ENCODE data around the gene LAMA3.

- no peak for TF ChIP-seq POLR2AphosphoS5 (IDR thresholded peaks at IDR 0.05; ENCODE audit: low read depth)
- TF ChIP-seq, protein P1, sequence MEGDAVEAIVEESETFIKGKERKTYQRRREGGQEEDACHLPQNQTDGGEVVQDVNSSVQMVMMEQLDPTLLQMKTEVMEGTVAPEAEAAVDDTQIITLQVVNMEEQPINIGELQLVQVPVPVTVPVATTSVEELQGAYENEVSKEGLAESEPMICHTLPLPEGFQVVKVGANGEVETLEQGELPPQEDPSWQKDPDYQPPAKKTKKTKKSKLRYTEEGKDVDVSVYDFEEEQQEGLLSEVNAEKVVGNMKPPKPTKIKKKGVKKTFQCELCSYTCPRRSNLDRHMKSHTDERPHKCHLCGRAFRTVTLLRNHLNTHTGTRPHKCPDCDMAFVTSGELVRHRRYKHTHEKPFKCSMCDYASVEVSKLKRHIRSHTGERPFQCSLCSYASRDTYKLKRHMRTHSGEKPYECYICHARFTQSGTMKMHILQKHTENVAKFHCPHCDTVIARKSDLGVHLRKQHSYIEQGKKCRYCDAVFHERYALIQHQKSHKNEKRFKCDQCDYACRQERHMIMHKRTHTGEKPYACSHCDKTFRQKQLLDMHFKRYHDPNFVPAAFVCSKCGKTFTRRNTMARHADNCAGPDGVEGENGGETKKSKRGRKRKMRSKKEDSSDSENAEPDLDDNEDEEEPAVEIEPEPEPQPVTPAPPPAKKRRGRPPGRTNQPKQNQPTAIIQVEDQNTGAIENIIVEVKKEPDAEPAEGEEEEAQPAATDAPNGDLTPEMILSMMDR (conservative IDR thresholded peaks at IDR 0.05; ENCODE audit: low read depth in 2 of 2) = no peak
- TF ChIP-seq EZH2 (IDR thresholded peaks at IDR 0.05; ENCODE audit: low read depth, unreplicated experiment) = no peak
- TF ChIP-seq JUNB (IDR thresholded peaks at IDR 0.05; ENCODE audit: unreplicated experiment) = no peak
- no peak for TF ChIP-seq REST (IDR thresholded peaks at IDR 0.05; ENCODE audit: unreplicated experiment)
- TF ChIP-seq EZH2phosphoT487 (IDR thresholded peaks at IDR 0.05; ENCODE audit: unreplicated experiment) = no peak
Observed at GRCh38 chr18:23939896-23940295, 250.6 kb downstream of the LAMA3 start.
